Testis (tissue), 3 donors: Measurements from ENCODE around the gene TOP1. TPM values are rescaled to one million over a fixed set of nuclear protein-coding genes. Genes with fewer than 3 reads are reported as not detected.

Experiments used
- DNase-seq: peaks from one replicate; pipeline ENCODE4 v3.0.0-alpha.2; 2019
- H3K27ac ChIP-seq, 2 donors: fragments of 200-600 bp; sonication (generic); one replicate each; pipeline ENCODE4 v1.5.1; 2019
- H3K27me3 ChIP-seq: fragments of 200-600 bp; sonication (generic); one replicate; pipeline ENCODE4 v1.5.1; 2019
- H3K36me3 ChIP-seq: fragments of 200-600 bp; sonication (generic); one replicate; pipeline ENCODE4 v1.5.1; 2017; ENCODE audit warnings: low read depth; ENCODE audit errors: missing control alignments
- H3K4me1 ChIP-seq: fragments of 200-600 bp; sonication (generic); one replicate; pipeline ENCODE4 v1.5.1; 2019
- H3K4me3 ChIP-seq, 2 donors: fragments of 200-600 bp; sonication (generic); one replicate each; pipeline ENCODE4 v1.5.1; 2017 to 2019
- H3K9me3 ChIP-seq: fragments of 200-600 bp; sonication (generic); one replicate; pipeline ENCODE4 v1.5.1; 2017
- POLR2A ChIP-seq: fragments of 450-650 bp; IDR thresholded peaks from one replicate; pipeline ENCODE4 v1.6.1; 2017; ENCODE audit warnings: antibody characterized with exemption, mild to moderate bottlenecking, moderate library complexity
- WGBS, 2 donors: methylation state at CpG; one replicate each; pipeline ENCODE4 v1.1.5; 2018; 5-methylcytosine and 5-hydroxymethylcytosine counted together
- intact Hi-C: fragments of 100-400 bp; cut with DNase I; formaldehyde crosslinking; loops from one replicate; pipeline ENCODE4 v1.15.1; 2023; ENCODE audit warnings: low total_unique reads
- polyA plus RNA-seq: library from polyadenylated mRNA; stranded (reverse); fragments of 350-450 nt; fragmentation: Illumina TruSeq; extraction: RNeasy Lipid Tissue Mini Kit (QIAGEN cat#74804); gene quantifications from one replicate; pipeline ENCODE4 v1.2.3, GENCODE V29; 2014; ENCODE audit warnings: low read depth, low replicate concordance; ENCODE audit not compliant: insufficient read depth
- total RNA-seq, 2 donors: library from RNA; depleted of rRNA; stranded (reverse); fragments of >200 nt; gene quantifications; one replicate each; pipeline ENCODE4 v1.2.3, GENCODE V29; 2016
- TF ChIP-seq, protein P1 (sequence below), 3 experiments: fragments of 450-650 bp in 2 of 3; fragments of 200-600 bp in 1 of 3; sonication (generic) in 1 of 3; IDR thresholded peaks; one replicate each; pipeline ENCODE4 v1.5.1; 2016 to 2019; ENCODE audit warnings: antibody characterized with exemption in 3 of 3, mild to moderate bottlenecking in 2 of 3, moderate library complexity in 1 of 3

Gene TOP1
- total and polyA plus RNA-seq, 3 donors from 2014 or later: 12.1 to 36.6 (median 33.8) TPM

DNA sequence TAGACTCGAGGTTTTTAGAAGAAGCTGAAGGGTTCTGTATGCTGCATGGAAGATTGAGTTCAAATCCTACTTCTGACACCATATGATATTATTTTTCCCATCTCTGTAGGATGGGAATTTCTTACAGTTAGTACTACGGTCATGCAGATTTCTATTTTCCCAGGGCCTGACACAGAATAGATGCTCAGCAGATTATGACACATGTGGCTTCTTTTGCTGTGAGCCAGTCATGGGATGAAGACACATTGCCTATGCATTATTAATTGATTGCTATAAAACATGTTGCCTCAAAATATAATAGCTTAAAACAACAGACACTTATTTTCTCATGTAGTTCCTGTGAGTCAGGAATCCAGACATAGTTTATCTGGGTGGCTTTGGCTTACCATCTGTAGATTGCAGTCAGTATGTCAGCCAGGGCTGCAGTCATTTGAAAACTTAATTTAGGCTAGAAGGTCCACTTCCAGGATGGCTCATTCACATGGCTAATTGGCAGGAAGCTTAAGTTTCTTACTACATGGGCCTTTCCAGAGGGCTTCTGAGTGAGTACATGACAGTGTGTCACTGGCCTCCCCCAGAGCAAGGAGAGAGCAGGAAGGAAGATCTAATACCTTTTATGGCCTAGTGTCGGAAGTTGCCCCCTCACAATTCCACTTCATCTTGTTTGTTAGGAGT is 29.5 kb downstream of the TOP1 start:
- Histone ChIP-seq H3K27ac (no peak overlapping the region), H3K9me3 (no peaks in the 10 kb centered on the region), H3K4me1 (peaks cover 18% of the 10 kb centered on the region), H3K4me3 (no peak overlapping the region), H3K27me3 (no peaks in the 10 kb centered on the region), H3K36me3 (no peaks in the 10 kb centered on the region)
- WGBS, 2 donors: 82 to 86% methylated on average over 3 of the region's 3 CpGs
- TF ChIP-seq, protein P1, sequence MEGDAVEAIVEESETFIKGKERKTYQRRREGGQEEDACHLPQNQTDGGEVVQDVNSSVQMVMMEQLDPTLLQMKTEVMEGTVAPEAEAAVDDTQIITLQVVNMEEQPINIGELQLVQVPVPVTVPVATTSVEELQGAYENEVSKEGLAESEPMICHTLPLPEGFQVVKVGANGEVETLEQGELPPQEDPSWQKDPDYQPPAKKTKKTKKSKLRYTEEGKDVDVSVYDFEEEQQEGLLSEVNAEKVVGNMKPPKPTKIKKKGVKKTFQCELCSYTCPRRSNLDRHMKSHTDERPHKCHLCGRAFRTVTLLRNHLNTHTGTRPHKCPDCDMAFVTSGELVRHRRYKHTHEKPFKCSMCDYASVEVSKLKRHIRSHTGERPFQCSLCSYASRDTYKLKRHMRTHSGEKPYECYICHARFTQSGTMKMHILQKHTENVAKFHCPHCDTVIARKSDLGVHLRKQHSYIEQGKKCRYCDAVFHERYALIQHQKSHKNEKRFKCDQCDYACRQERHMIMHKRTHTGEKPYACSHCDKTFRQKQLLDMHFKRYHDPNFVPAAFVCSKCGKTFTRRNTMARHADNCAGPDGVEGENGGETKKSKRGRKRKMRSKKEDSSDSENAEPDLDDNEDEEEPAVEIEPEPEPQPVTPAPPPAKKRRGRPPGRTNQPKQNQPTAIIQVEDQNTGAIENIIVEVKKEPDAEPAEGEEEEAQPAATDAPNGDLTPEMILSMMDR (IDR thresholded peaks at IDR 0.05): no peak
- TF ChIP-seq POLR2A: no peak
- no peak for DNase-seq
- intact Hi-C loops: no loop called here

DNA sequence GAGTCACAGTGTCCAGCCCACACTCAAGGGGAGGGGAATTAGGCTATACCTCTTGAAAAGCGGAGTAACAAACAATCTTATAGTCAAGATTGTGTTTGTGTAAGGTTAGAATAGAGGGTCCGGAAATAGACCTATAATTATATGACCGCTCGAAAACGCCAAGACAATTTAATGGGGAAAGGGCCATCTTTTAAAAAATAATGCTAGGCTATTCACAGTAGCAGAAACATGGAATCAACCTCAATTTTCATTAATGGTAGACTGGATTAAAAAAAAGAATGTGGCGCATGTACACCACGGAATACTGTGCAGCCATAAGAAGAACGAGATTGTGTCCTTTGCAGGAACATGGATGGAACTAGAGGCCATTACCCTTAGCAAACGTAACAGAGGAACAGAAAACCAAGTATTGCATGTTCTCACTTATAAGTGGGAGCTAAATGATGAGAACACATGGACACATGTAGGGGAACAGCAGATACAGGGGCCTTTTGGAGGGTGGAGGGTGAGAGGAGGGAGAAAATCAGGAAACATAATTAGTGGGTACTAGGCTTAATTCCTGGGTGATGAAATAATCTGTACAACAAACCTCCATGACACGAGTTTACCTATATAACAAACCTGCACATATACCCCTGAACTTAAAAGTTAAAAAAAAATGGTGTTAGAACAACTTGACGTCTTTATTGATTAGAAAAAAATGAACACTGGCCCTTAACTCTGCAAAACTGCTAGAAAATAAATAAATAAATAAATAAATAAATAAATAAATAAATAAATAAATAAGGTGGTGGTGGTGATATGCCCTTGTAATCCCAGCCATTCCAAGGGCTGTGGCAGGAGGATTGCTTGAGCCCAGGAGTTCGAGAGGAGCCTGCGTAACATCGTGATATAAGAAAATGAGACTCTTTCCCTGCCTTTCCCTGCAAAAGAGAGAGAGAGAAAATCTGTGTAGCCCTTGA is 30.3 kb downstream of the TOP1 start:
- no peaks in the 10 kb centered on the region for H3K36me3 ChIP-seq
- H3K27me3 ChIP-seq: no peaks in the 10 kb centered on the region
- WGBS, 2 donors: 92 to 94% methylated on average over 14 of the region's 14 CpGs
- no peak overlapping the region for H3K27ac ChIP-seq
- TF ChIP-seq, protein P1 (IDR thresholded peaks at IDR 0.05): no peak
- no peak for TF ChIP-seq POLR2A
- intact Hi-C loops: no loop called here
- no peak overlapping the region for H3K4me3 ChIP-seq
- H3K4me1 ChIP-seq: peaks cover 12% of the 10 kb centered on the region
- H3K9me3 ChIP-seq: no peaks in the 10 kb centered on the region
- DNase-seq: no peak

DNA sequence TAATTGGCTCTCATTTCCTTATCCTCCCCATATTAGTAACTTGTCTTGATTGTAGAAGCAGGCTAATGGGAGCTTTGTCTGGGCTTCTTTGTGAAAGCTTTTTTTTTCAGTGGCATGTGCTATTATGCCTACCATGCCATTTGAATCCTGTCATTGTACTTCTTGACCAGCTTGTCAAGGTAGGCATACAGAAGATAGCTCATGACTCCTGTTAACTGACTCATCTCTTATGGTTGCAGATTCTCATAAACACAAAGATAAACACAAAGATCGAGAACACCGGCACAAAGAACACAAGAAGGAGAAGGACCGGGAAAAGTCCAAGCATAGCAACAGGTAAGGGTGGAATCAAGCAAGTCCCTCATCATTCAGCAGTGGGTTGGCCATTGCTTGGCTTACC is 32.5 kb downstream of the TOP1 start:
- no peaks in the 10 kb centered on the region for H3K36me3 ChIP-seq
- no peaks in the 10 kb centered on the region for H3K4me1 ChIP-seq
- H3K4me3 ChIP-seq: no peak overlapping the region
- TF ChIP-seq, protein P1 (IDR thresholded peaks at IDR 0.05): no peak
- no peaks in the 10 kb centered on the region for H3K27me3 ChIP-seq
- no peak for DNase-seq
- no peak overlapping the region for H3K27ac ChIP-seq
- WGBS, 2 donors: 97% methylated on average over 3 of the region's 3 CpGs
- intact Hi-C loops: no loop called here
- H3K9me3 ChIP-seq: no peaks in the 10 kb centered on the region

DNA sequence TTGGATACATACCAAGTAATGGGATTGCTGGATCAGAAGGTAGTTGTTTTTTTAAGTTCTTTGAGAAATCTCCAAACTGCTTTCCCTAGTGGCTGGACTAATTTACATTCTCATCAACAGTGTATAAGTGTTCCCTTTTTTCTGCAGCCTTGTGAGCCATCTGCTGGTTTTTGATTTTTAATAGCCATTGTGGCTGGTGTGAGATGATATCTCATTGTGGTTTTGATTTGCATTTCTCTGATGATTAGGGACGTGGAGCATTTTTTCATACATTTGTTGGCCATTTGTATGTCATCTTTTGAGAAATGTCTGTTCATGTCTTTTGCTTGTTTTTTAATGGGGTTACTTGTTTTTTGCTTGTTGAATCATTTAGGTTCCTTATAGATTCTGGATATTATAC is 34.8 kb downstream of the TOP1 start:
- no peaks in the 10 kb centered on the region for H3K4me1 ChIP-seq
- H3K36me3 ChIP-seq: no peaks in the 10 kb centered on the region
- 91 to 94% methylated on average over 1 of the region's 1 CpG for WGBS, 2 donors
- DNase-seq: no peak
- intact Hi-C loops: no loop called here
- H3K27ac ChIP-seq: no peak overlapping the region
- no peak overlapping the region for H3K4me3 ChIP-seq
- no peaks in the 10 kb centered on the region for H3K9me3 ChIP-seq
- no peaks in the 10 kb centered on the region for H3K27me3 ChIP-seq
- TF ChIP-seq, protein P1 (IDR thresholded peaks at IDR 0.05): no peak
- TF ChIP-seq POLR2A: no peak
